Measurements from ENCODE around the gene SERP2.

Gene SERP2

GRCh38 chr13:44359983-44360375 lies 13.6 kb upstream of the SERP2 start:
- DNase-seq, result no peak

- DNase-seq, result no peak
These were observed 11.1 kb upstream of the SERP2 start for GRCh38 chr13:44362394-44363040.

- DNase-seq, result no peak
These were observed 9.8 kb upstream of the SERP2 start for GRCh38 chr13:44363631-44364344.

- no peak for DNase-seq
These were observed 9.2 kb upstream of the SERP2 start for GRCh38 chr13:44364345-44365000.

GRCh38 chr13:44365008-44365407 lies 8.6 kb upstream of the SERP2 start:
- DNase-seq, result no peak

- DNase-seq, result no peak
These were observed 7.7 kb upstream of the SERP2 start for GRCh38 chr13:44365899-44366298.

- no peak for DNase-seq
These were observed 5.5 kb upstream of the SERP2 start for GRCh38 chr13:44368062-44368591.

GRCh38 chr13:44368599-44369368 lies 4.8 kb upstream of the SERP2 start:
- no peak for DNase-seq

GRCh38 chr13:44371421-44371820 lies 2.2 kb upstream of the SERP2 start:
- no peak for DNase-seq

GRCh38 chr13:44373247-44373600 lies 400 bp upstream of the SERP2 start:
- DNase-seq, result no peak

- DNase-seq, result no peak
These were observed 706 bp downstream of the SERP2 start for GRCh38 chr13:44374348-44374712.

GRCh38 chr13:44378277-44378676 lies 4.7 kb downstream of the SERP2 start:
- no peak for DNase-seq

GRCh38 chr13:44379885-44380284 lies 6.3 kb downstream of the SERP2 start:
- DNase-seq, result no peak

- DNase-seq, result no peak
These were observed 7.0 kb downstream of the SERP2 start for GRCh38 chr13:44380404-44381165.

- DNase-seq, result no peak
These were observed 9.1 kb downstream of the SERP2 start for GRCh38 chr13:44382635-44383145.

GRCh38 chr13:44383945-44384344 lies 10.3 kb downstream of the SERP2 start:
- DNase-seq, result no peak

- DNase-seq, result no peak
These were observed 11.2 kb downstream of the SERP2 start for GRCh38 chr13:44384778-44385177.

GRCh38 chr13:44385401-44385800 lies 11.8 kb downstream of the SERP2 start:
- no peak for DNase-seq

GRCh38 chr13:44385847-44386246 lies 12.2 kb downstream of the SERP2 start:
- no peak for DNase-seq

- no peak for DNase-seq
These were observed 13.4 kb downstream of the SERP2 start for GRCh38 chr13:44386913-44387556.

GRCh38 chr13:44388427-44389059 lies 14.9 kb downstream of the SERP2 start:
- DNase-seq, result no peak

Measured in CD4-positive, alpha-beta T cell treated with Interleukin-10 for 1 hour (primary cell).